H1 (cell line): ENCODE results near the gene GLS.

ENCODE experiments used
- ATF3 ChIP-seq: IDR thresholded peaks from 2 replicates; pipeline ENCODE4 v1.6.1; 2011; ENCODE audit warnings: low read depth, mild to moderate bottlenecking, low read length; ENCODE audit not compliant: insufficient read depth
- BACH1 ChIP-seq: IDR thresholded peaks from 2 replicates; pipeline ENCODE4 v1.6.1; 2012; ENCODE audit warnings: low read length, improper control_type of control experiment
- CTCF ChIP-seq, 3 experiments: IDR thresholded peaks; 1 replicate in 2 of 3; 2 replicates in 1 of 3; pipeline versions ENCODE4 v1.5.1 to v1.6.1; 2011; ENCODE audit warnings: low read length in 3 of 3, mild to moderate bottlenecking in 3 of 3, inconsistent platforms in 2 of 3, low read depth in 1 of 3, moderate library complexity in 1 of 3; ENCODE audit not compliant: insufficient read depth in 1 of 3; ENCODE audit errors: control extremely low read depth in 1 of 3
- EGR1 ChIP-seq: IDR thresholded peaks from 2 replicates; pipeline ENCODE4 v1.6.1; 2011; ENCODE audit warnings: low read depth, low read length, borderline replicate concordance
- KDM4A ChIP-seq: IDR thresholded peaks from one replicate; pipeline ENCODE4 v1.7.1; 2012; ENCODE audit warnings: low read depth, mild to moderate bottlenecking, moderate library complexity, low read length, inconsistent platforms; ENCODE audit not compliant: severe bottlenecking
- KDM5A ChIP-seq: fragments of 200-600 bp; IDR thresholded peaks from 2 replicates; pipeline ENCODE4 v1.7.1; 2012; ENCODE audit warnings: mild to moderate bottlenecking, low read length, inconsistent platforms, mixed read lengths
- MAX ChIP-seq: IDR thresholded peaks from 2 replicates; pipeline ENCODE4 v1.6.1; 2012; ENCODE audit warnings: inconsistent platforms
- RFX5 ChIP-seq: IDR thresholded peaks from 2 replicates; pipeline ENCODE4 v1.6.1; 2011; ENCODE audit warnings: low read depth, low read length, improper control_type of control experiment, borderline replicate concordance
- SP2 ChIP-seq: IDR thresholded peaks from 2 replicates; pipeline ENCODE4 v1.6.1; 2012; ENCODE audit warnings: mild to moderate bottlenecking, low read length, inconsistent platforms
- TAF7 ChIP-seq: optimal IDR thresholded peaks from 2 replicates; pipeline ENCODE3; 2011; ENCODE audit warnings: low read depth, mild to moderate bottlenecking, inconsistent platforms, low read length, moderate library complexity, borderline replicate concordance
- USF2 ChIP-seq: IDR thresholded peaks from 2 replicates; pipeline ENCODE4 v1.6.1; 2011; ENCODE audit warnings: low read length, improper control_type of control experiment

- no peak for TF ChIP-seq KDM4A
- TF ChIP-seq CTCF (IDR thresholded peaks at IDR 0.05; ENCODE audit: control extremely low read depth in 1 of 3, insufficient read depth in 1 of 3, low read depth in 1 of 3, low read length in 3 of 3): no peak
- no peak for TF ChIP-seq KDM5A
- no peak for TF ChIP-seq BACH1
- TF ChIP-seq ATF3: no peak
- no peak for TF ChIP-seq SP2
- TF ChIP-seq USF2: no peak
- TF ChIP-seq MAX: no peak
- no peak for TF ChIP-seq EGR1
- TF ChIP-seq TAF7: no peak
- TF ChIP-seq RFX5: no peak
These were observed 85.1 kb downstream of the GLS start for GRCh38 chr2:190965580-190966222.
